NCI-H1436 treated with DMSO at 0.1 percent for 48 hours (cell line): ENCODE data around the gene RAB1A.
"Not testable (repeated sequence)": the region's sequence is repeated elsewhere in the genome, so short reads cannot be mapped to it uniquely, and the experiment has no call there.

Experiments
- DNase-seq: peaks from one replicate; lab custom pipeline; 2025; lab: John Stamatoyannopoulos, UW

The RAB1A gene

GRCh38 chr2:65136253-65136652, 6.3 kb upstream of the RAB1A start:
- DNase-seq: no peak

GRCh38 chr2:65134158-65134557, 4.3 kb upstream of the RAB1A start:
- no peak for DNase-seq

GRCh38 chr2:65133626-65134025, 3.7 kb upstream of the RAB1A start:
- no peak for DNase-seq

GRCh38 chr2:65132930-65133329, 3.0 kb upstream of the RAB1A start:
- DNase-seq: not testable (repeated sequence)

GRCh38 chr2:65130664-65131175, 814 bp upstream of the RAB1A start:
- no peak for DNase-seq

GRCh38 chr2:65129286-65129825, 550 bp downstream of the RAB1A start:
- DNase-seq: no peak

GRCh38 chr2:65128297-65129190, 1.4 kb downstream of the RAB1A start:
- DNase-seq: no peak

- DNase-seq: not testable (repeated sequence)
These were observed 4.4 kb downstream of the RAB1A start for GRCh38 chr2:65125457-65125856.

GRCh38 chr2:65122313-65122712, 7.6 kb downstream of the RAB1A start:
- DNase-seq: no peak

- no peak for DNase-seq
These were observed 8.8 kb downstream of the RAB1A start for GRCh38 chr2:65120990-65121693.

- no peak for DNase-seq
These were observed 13.3 kb downstream of the RAB1A start for GRCh38 chr2:65116645-65117044.

- DNase-seq: no peak
These were observed 15.0 kb downstream of the RAB1A start for GRCh38 chr2:65114921-65115320.

GRCh38 chr2:65113816-65114215, 16.1 kb downstream of the RAB1A start:
- no peak for DNase-seq

- no peak for DNase-seq
These were observed 16.7 kb downstream of the RAB1A start for GRCh38 chr2:65113229-65113628.

GRCh38 chr2:65112633-65113032, 17.3 kb downstream of the RAB1A start:
- no peak for DNase-seq

GRCh38 chr2:65108780-65109179, 21.1 kb downstream of the RAB1A start:
- DNase-seq: no peak

- no peak for DNase-seq
These were observed 22.4 kb downstream of the RAB1A start for GRCh38 chr2:65107530-65107929.

GRCh38 chr2:65103013-65103715, 26.7 kb downstream of the RAB1A start:
- DNase-seq: no peak

GRCh38 chr2:65101071-65101470, 28.8 kb downstream of the RAB1A start:
- DNase-seq: no peak

GRCh38 chr2:65098741-65099140, 31.2 kb downstream of the RAB1A start:
- DNase-seq: no peak

- no peak for DNase-seq
These were observed 32.1 kb downstream of the RAB1A start for GRCh38 chr2:65097844-65098243.

- DNase-seq: no peak
These were observed 33.0 kb downstream of the RAB1A start for GRCh38 chr2:65096948-65097347.
